Measurements from ENCODE around the gene ARRDC4. TPM values are rescaled to one million over a fixed set of nuclear protein-coding genes. Genes with fewer than 3 reads are reported as not detected.
A peak's percentile ranks its signal among the peaks of the same experiment; 100 is the strongest.

ARRDC4 gene
- total RNA-seq, 4 donors from 2014 or later, result 35.9 to 188 (median 70.7) TPM

DNA sequence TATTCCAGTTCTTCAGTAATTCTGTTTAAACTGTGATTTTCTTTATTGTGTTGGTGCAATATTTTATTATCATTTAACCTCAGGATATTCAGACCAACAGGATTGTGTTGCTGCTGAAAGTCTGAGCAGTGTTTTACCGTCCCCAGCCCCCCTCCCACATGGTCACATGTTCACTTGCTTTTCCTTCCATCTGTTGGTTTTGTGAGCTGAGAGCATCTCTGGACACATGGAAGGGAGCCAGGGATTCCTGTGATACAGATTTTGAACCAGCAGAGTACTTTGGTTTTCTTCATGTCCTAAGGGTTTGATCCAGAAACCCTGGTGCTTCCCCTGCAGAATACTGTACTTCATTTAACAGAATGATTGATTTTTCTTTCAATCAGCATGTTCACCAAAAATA is 11.9 kb downstream of the ARRDC4 start:
- in situ Hi-C loops (cut with MboI; ENCODE audit: low pct_ligation_motif_present in 1 of 4, low pct_unique_long_range_greater_than_20kb in 1 of 4, low sequenced_read_pairs in 3 of 4), result no loop called here
- intact Hi-C loops (cut with DNase I; ENCODE audit: low total_unique reads), result no loop called here
- no peak for DNase-seq
- TF ChIP-seq EP300 (IDR thresholded peaks at IDR 0.05; ENCODE audit: low read depth) (no peak), POLR2A (IDR thresholded peaks at IDR 0.05) (no peak), POLR2AphosphoS5 (IDR thresholded peaks at IDR 0.05) (no peak)
- TF ChIP-seq, protein P1, sequence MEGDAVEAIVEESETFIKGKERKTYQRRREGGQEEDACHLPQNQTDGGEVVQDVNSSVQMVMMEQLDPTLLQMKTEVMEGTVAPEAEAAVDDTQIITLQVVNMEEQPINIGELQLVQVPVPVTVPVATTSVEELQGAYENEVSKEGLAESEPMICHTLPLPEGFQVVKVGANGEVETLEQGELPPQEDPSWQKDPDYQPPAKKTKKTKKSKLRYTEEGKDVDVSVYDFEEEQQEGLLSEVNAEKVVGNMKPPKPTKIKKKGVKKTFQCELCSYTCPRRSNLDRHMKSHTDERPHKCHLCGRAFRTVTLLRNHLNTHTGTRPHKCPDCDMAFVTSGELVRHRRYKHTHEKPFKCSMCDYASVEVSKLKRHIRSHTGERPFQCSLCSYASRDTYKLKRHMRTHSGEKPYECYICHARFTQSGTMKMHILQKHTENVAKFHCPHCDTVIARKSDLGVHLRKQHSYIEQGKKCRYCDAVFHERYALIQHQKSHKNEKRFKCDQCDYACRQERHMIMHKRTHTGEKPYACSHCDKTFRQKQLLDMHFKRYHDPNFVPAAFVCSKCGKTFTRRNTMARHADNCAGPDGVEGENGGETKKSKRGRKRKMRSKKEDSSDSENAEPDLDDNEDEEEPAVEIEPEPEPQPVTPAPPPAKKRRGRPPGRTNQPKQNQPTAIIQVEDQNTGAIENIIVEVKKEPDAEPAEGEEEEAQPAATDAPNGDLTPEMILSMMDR (IDR thresholded peaks at IDR 0.05), result no peak
- Histone ChIP-seq H3K27ac (peak overlapping the region in 3 of 4 donors; percentile 34 to 38 (median 34)), H3K27me3 (no peaks in the 10 kb centered on the region), H3K36me3 (peaks cover 0 to 51% (median 23%) of the 10 kb centered on the region in 4 donors), H3K9me3 (no peaks in the 10 kb centered on the region), H3K4me1 (peaks cover 0 to 12% (median 7%) of the 10 kb centered on the region in 4 donors), H3K4me3 (no peak overlapping the region)
- 30 to 38% methylated on average over 1 of the region's 1 CpG for WGBS, 2 donors (ENCODE audit: low coverage in 1 of 2)

DNA sequence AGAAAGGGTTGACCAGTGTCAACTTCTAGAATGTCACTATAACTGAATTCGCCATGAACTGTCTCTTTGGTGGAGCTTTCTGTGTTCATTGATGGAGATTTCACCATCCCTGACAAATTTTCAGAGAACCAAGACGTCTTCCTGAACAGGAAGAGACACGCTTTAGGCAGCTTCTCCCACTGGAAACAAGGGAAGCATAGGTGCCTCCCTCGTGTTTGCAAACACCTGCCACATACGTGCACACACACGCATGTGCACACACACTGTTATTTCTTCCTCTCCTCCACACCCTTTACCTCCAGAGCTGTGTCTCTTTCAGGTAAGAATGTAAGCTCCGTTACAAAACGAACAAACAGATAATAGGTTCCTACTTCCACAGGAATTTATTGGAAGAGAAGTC is 15.6 kb downstream of the ARRDC4 start:
- Histone ChIP-seq H3K4me3 (no peak overlapping the region), H3K36me3 (peaks cover 0 to 27% (median 11%) of the 10 kb centered on the region in 4 donors), H3K27me3 (no peaks in the 10 kb centered on the region), H3K4me1 (peaks cover 0 to 8% (median 2%) of the 10 kb centered on the region in 4 donors), H3K27ac (peak overlapping the region in 1 of 4 donors; percentile 30), H3K9me3 (no peaks in the 10 kb centered on the region)
- in situ Hi-C loops (cut with MboI; ENCODE audit: low pct_ligation_motif_present in 1 of 4, low pct_unique_long_range_greater_than_20kb in 1 of 4, low sequenced_read_pairs in 3 of 4), result no loop called here
- TF ChIP-seq POLR2A (IDR thresholded peaks at IDR 0.05) (no peak), EP300 (IDR thresholded peaks at IDR 0.05; ENCODE audit: low read depth) (no peak), POLR2AphosphoS5 (IDR thresholded peaks at IDR 0.05) (no peak)
- TF ChIP-seq, protein P1 (IDR thresholded peaks at IDR 0.05), result no peak
- DNase-seq, result no peak
- intact Hi-C loops (cut with DNase I; ENCODE audit: low total_unique reads), result no loop called here
- WGBS, 2 donors (ENCODE audit: low coverage in 1 of 2), result 78 to 85% methylated on average over 6 to 8 of the region's 8 CpGs

DNA sequence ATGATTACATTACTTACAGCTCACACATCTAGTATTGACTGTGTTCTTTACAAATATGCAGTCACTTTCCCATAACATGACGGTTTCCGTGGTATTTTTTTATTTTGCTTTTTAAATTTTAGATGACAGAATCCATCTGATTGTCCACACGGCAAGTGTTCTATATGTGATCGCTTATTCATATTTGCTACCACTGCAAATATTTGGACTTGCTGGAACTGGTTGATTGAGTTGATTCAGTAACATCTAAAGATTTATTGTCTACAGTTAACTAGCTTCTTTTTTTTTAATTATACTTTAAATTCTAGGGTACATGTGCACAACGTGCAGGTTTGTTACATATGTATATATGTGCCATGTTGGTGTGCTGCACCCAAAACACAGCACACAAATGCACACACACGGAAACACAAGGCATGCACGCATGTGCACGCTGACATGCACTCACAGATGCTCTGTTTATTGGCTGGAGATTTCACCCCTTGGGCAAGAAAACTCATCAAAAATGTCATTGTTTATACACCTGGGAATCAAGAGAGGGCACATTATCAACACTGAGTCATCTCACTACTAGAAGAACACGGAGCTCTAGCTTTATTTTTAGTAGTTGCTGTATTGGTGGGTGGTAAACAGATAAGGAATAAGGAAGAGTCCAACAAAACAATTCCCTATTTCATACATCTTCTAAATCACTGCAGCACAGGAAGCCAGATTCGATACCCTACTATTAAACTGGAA is 16.4 kb downstream of the ARRDC4 start:
- Histone ChIP-seq H3K36me3 (peaks cover 0 to 19% (median 7%) of the 10 kb centered on the region in 4 donors), H3K4me1 (peaks cover 0 to 11% (median 2%) of the 10 kb centered on the region in 4 donors), H3K9me3 (no peaks in the 10 kb centered on the region), H3K27me3 (no peaks in the 10 kb centered on the region), H3K27ac (peak overlapping the region in 2 of 4 donors; percentile 30 to 50), H3K4me3 (no peak overlapping the region)
- no peak for DNase-seq
- WGBS, 2 donors (ENCODE audit: low coverage in 1 of 2), result 50 to 63% methylated on average over 10 of the region's 10 CpGs
- TF ChIP-seq, protein P1 (IDR thresholded peaks at IDR 0.05), result no peak
- TF ChIP-seq POLR2AphosphoS5 (IDR thresholded peaks at IDR 0.05), result no peak
- TF ChIP-seq EP300 (IDR thresholded peaks at IDR 0.05; ENCODE audit: low read depth), result no peak
- TF ChIP-seq POLR2A (IDR thresholded peaks at IDR 0.05), result no peak
- intact Hi-C loops (cut with DNase I; ENCODE audit: low total_unique reads) (no loop called here), in situ Hi-C loops (cut with MboI; ENCODE audit: low pct_ligation_motif_present in 1 of 4, low pct_unique_long_range_greater_than_20kb in 1 of 4, low sequenced_read_pairs in 3 of 4) (no loop called here)

DNA sequence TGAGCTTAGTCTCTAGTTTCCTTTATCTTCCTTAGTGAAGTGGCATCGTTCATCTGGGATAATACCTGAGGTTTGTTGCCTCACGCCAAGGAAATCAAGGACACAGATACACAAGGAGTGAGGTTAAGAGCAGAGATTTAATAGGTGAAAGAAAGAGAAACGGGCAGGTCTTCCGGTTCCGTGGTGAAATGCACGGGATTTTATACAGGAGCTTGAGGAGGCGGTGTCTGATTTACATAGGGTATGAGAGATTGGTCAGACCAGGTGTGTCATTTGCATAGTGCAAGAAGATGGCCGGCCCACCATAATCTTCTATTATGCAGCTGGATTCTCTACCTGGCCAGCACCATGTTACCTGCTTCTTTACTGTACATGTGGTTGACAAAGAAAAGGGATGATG is 17.2 kb downstream of the ARRDC4 start:
- peaks cover 0 to 12% (median 3%) of the 10 kb centered on the region in 4 donors for H3K36me3 ChIP-seq
- 84 to 85% methylated on average over 7 to 8 of the region's 8 CpGs for WGBS, 2 donors (ENCODE audit: low coverage in 1 of 2)
- in situ Hi-C loops (cut with MboI; ENCODE audit: low pct_ligation_motif_present in 1 of 4, low pct_unique_long_range_greater_than_20kb in 1 of 4, low sequenced_read_pairs in 3 of 4) (no loop called here), intact Hi-C loops (cut with DNase I; ENCODE audit: low total_unique reads) (no loop called here)
- H3K27ac ChIP-seq, result peak overlapping the region in 3 of 4 donors; percentile 1 to 50 (median 30)
- no peak overlapping the region for H3K4me3 ChIP-seq
- no peaks in the 10 kb centered on the region for H3K27me3 ChIP-seq
- H3K9me3 ChIP-seq, result no peaks in the 10 kb centered on the region
- TF ChIP-seq POLR2AphosphoS5 (IDR thresholded peaks at IDR 0.05), result no peak
- H3K4me1 ChIP-seq, result peaks cover 0 to 7% (median 0%) of the 10 kb centered on the region in 4 donors
- no peak for DNase-seq

All from transverse colon (tissue), 4 donors.